Measurements from ENCODE around the gene FUCA2. TPM values are rescaled to one million over a fixed set of nuclear protein-coding genes. Genes with fewer than 3 reads are reported as not detected.

Gene FUCA2
- total RNA-seq, 4 donors from 2014 or later, result 19.5 to 70.3 (median 46.9) TPM

DNA sequence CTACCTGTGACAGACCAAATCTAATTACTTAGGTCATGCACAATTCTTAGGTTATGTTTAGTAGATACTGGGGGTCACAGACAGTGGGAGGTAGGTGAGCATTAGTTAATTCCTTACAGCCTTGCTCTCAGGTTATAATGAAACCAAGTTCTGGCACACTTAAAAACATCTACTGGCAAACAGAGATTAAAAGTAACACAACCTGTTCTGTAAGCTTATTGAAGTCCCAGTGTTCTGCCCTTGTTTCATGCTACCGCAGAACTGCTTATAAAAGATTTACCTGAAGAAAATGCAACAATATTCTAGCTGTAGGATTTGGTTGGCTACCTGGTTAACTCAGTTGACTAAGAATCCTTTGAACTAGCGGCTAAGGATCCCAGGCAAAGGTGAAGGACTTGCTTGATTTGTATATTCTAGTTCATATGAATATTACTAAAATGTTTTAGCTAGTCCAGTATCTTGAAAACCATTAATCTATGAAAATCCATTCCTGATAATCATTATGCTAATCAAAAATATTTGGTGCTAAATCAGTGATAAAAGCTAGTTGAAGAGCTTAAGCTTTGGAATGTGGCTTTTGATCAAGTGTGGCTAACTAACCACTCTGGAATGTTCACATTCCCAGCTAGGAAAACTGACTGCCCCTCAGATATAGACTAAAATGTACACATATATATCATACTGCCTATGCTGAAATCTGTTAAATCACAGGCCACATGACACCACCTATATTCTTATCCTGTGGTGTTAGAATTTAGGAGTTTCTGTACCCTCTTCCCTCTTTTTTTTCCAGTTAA lies 53.8 kb downstream of the FUCA2 start:
- Histone ChIP-seq H3K36me3 (no peaks in the 10 kb centered on the region), H3K27ac (no peak overlapping the region), H3K4me1 (peaks cover 0 to 4% (median 0%) of the 10 kb centered on the region in 4 donors), H3K4me3 (no peak overlapping the region), H3K9me3 (no peaks in the 10 kb centered on the region), H3K27me3 (no peaks in the 10 kb centered on the region)
- intact Hi-C loops (cut with DNase I; ENCODE audit: low total_unique reads) (no loop called here), in situ Hi-C loops (cut with MboI; ENCODE audit: low pct_ligation_motif_present in 1 of 4, low pct_unique_long_range_greater_than_20kb in 1 of 4, low sequenced_read_pairs in 3 of 4) (no loop called here)
- TF ChIP-seq POLR2AphosphoS5 (IDR thresholded peaks at IDR 0.05) (no peak), POLR2A (IDR thresholded peaks at IDR 0.05) (no peak), EP300 (IDR thresholded peaks at IDR 0.05; ENCODE audit: low read depth) (no peak)
- TF ChIP-seq, protein P1, sequence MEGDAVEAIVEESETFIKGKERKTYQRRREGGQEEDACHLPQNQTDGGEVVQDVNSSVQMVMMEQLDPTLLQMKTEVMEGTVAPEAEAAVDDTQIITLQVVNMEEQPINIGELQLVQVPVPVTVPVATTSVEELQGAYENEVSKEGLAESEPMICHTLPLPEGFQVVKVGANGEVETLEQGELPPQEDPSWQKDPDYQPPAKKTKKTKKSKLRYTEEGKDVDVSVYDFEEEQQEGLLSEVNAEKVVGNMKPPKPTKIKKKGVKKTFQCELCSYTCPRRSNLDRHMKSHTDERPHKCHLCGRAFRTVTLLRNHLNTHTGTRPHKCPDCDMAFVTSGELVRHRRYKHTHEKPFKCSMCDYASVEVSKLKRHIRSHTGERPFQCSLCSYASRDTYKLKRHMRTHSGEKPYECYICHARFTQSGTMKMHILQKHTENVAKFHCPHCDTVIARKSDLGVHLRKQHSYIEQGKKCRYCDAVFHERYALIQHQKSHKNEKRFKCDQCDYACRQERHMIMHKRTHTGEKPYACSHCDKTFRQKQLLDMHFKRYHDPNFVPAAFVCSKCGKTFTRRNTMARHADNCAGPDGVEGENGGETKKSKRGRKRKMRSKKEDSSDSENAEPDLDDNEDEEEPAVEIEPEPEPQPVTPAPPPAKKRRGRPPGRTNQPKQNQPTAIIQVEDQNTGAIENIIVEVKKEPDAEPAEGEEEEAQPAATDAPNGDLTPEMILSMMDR (IDR thresholded peaks at IDR 0.05), result no peak
- 66 to 81% methylated on average over 2 of the region's 2 CpGs for WGBS, 2 donors (ENCODE audit: low coverage in 1 of 2)
- DNase-seq, result no peak

DNA sequence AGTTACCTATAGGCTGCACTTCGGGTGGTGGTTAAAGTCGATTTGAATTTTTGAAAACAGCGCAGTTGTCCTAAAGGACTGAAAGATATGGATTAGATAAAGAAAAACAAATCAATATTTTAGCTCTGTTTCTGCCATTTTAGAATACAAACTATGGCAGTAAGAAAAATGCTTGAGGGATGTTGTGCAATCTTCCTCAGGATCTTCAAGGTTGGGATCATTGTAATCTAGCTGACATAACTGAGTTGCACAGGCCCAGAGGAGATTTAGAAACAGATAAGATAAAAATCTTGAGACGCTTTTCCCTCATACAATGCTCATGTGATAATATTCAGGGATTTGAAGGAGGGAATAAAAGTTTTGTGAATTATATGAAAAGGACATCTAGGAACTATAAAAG lies 60.0 kb downstream of the FUCA2 start:
- TF ChIP-seq POLR2A (IDR thresholded peaks at IDR 0.05) (no peak), EP300 (IDR thresholded peaks at IDR 0.05; ENCODE audit: low read depth) (no peak), POLR2AphosphoS5 (IDR thresholded peaks at IDR 0.05) (no peak)
- TF ChIP-seq, protein P1 (IDR thresholded peaks at IDR 0.05), result no peak
- in situ Hi-C loops (cut with MboI; ENCODE audit: low pct_ligation_motif_present in 1 of 4, low pct_unique_long_range_greater_than_20kb in 1 of 4, low sequenced_read_pairs in 3 of 4), result no loop called here
- H3K27ac ChIP-seq, result peak overlapping the region; percentile 76 to 85 (median 81)
- peaks cover 8 to 28% (median 15%) of the 10 kb centered on the region in 4 donors for H3K4me1 ChIP-seq
- intact Hi-C loops (cut with DNase I; ENCODE audit: low total_unique reads), result no loop called here
- peak overlapping the region in 3 of 4 donors; percentile 59 to 84 (median 68) for H3K4me3 ChIP-seq
- WGBS, 2 donors (ENCODE audit: low coverage in 1 of 2), result 28 to 32% methylated on average over 4 of the region's 4 CpGs
- no peaks in the 10 kb centered on the region for H3K36me3 ChIP-seq
- DNase-seq, result no peak
- no peaks in the 10 kb centered on the region for H3K9me3 ChIP-seq
- no peaks in the 10 kb centered on the region for H3K27me3 ChIP-seq

DNA sequence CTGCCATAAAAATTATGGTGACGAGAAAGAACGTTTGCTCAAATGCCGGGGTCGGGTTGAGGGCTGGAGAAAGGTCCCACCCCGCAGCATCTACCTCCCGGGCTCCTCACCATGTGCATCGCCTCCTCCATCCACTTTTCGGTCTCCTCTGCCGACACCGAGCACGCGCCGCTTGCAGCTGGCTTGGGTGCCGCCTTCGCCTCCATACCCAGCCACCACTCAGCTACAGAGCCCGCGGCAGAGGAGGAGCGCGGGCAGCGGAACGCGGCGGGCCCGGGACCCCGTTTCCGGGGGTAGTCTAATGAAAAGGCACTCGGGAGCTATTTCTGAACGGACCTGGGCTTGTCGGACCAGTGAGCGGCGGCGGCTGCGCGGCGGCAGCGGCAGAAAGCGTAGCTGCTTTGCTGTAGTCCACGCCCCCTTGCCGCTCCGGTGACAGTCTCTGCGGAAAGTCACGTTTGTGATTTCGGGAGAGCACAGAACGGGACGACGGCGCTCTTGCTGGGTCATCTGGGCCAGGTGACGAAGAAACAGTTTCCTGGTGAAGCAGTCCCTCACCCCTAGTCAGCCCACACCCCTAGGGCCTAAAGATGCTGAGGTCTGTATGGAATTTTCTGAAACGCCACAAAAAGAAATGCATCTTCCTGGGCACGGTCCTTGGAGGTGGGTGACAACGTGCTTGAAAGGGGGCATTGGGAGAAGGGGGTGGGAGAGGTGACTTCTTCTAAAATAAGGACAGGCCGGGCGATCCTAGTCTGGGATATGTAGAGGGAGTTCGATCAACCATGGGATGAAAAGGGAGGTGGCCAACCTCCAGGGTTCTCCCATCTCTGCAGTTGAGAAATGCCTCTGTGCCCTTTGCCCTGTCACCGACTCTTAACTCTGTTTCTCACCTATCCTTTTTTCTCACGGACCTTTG lies 60.8 kb downstream of the FUCA2 start, which contains the start of the genes ADAT2 and PEX3:
Gene ADAT2 (minus strand): TSS at position 243 of the 919 bp plus-strand sequence. CDS start 37 bp downstream, at position 206.
Gene PEX3 (plus strand): TSS at position 353 of the 919 bp plus-strand sequence. CDS start 238 bp downstream, at position 591.
- Histone ChIP-seq H3K4me3 (peak within 1 kb of the TSS; percentile 59 to 84 (median 65)), H3K36me3 (no peaks in the 10 kb centered on the region), H3K9me3 (no peaks in the 10 kb centered on the region), H3K27me3 (no peaks in the 10 kb centered on the region), H3K27ac (peak within 1 kb of the TSS; percentile 76 to 85 (median 81)), H3K4me1 (peaks cover 8 to 28% (median 15%) of the 10 kb centered on the region in 4 donors)
- peak; percentile 95 for DNase-seq
- TF ChIP-seq EP300 (IDR thresholded peaks at IDR 0.05; ENCODE audit: low read depth) (no peak), POLR2AphosphoS5 (IDR thresholded peaks at IDR 0.05) (peak; percentile 79 to 86 (median 84)), POLR2A (IDR thresholded peaks at IDR 0.05) (peak; percentile 71)
- TF ChIP-seq, protein P1 (IDR thresholded peaks at IDR 0.05), result no peak
- 0% methylated on average over 4 to 49 of the region's 56 CpGs for WGBS, 2 donors (ENCODE audit: low coverage in 1 of 2)
- in situ Hi-C loops (cut with MboI; ENCODE audit: low pct_ligation_motif_present in 1 of 4, low pct_unique_long_range_greater_than_20kb in 1 of 4, low sequenced_read_pairs in 3 of 4), result no loop called here
- intact Hi-C loops (cut with DNase I; ENCODE audit: low total_unique reads), result no loop called here
